Keratinocyte (primary cell): ENCODE measurements around the gene MCF2L2. TPM values are rescaled to one million over a fixed set of nuclear protein-coding genes. Genes with fewer than 3 reads are reported as not detected.

Experiments
- DNase-seq: peaks from one replicate; pipeline ENCODE4 v3.0.0-alpha.2; 2011; ENCODE audit warnings: low read depth, missing footprints, low spot score
- FAIRE-seq: peaks from 2 replicates; lab custom pipeline; 2011; peaks lifted over from hg19 to GRCh38; lab: Jason Lieb, UNC
- H2AFZ ChIP-seq: 2 replicates; pipeline ENCODE4 v1.6.0; 2012; ENCODE audit warnings: low read length, control low read depth, inconsistent platforms; ENCODE audit not compliant: control insufficient read depth
- H3K27ac ChIP-seq: 2 replicates; pipeline ENCODE4 v1.5.1; 2011; ENCODE audit warnings: low read length; ENCODE audit not compliant: control insufficient read depth, insufficient read depth
- H3K27me3 ChIP-seq: 3 replicates; pipeline ENCODE4 v1.6.0; 2011; ENCODE audit warnings: low read length; ENCODE audit not compliant: control insufficient read depth, insufficient read depth; ENCODE audit errors: extremely low read depth
- H3K36me3 ChIP-seq, 2 experiments: 2 replicates in 1 of 2; 3 replicates in 1 of 2; pipeline ENCODE4 v1.5.1; 2011; ENCODE audit warnings: low read length in 2 of 2, mild to moderate bottlenecking in 1 of 2; ENCODE audit not compliant: control insufficient read depth in 2 of 2, insufficient read depth in 2 of 2; ENCODE audit errors: extremely low read depth in 1 of 2
- H3K4me1 ChIP-seq: 3 replicates; pipeline ENCODE4 v1.5.1; 2011; ENCODE audit warnings: low read length; ENCODE audit not compliant: control insufficient read depth, insufficient read depth; ENCODE audit errors: extremely low read depth
- H3K4me2 ChIP-seq: 3 replicates; pipeline ENCODE4 v1.6.0; 2011; ENCODE audit warnings: low read depth, low read length; ENCODE audit not compliant: control insufficient read depth, insufficient read depth; ENCODE audit errors: extremely low read depth
- H3K4me3 ChIP-seq, 3 experiments: fragments of 200-600 bp in 1 of 3; sonication (generic) in 1 of 3; 2 replicates in 2 of 3; 3 replicates in 1 of 3; pipeline ENCODE4 v1.5.1; 2011 to 2016; ENCODE audit warnings: low read length in 3 of 3, mild to moderate bottlenecking in 3 of 3, control low read depth in 2 of 3, inconsistent platforms in 1 of 3, low read depth in 1 of 3, mixed read lengths in 1 of 3, mixed run types in 1 of 3, moderate library complexity in 1 of 3; ENCODE audit not compliant: control insufficient read depth in 2 of 3, insufficient read depth in 2 of 3; ENCODE audit errors: extremely low read depth in 1 of 3
- H3K79me2 ChIP-seq: 2 replicates; pipeline ENCODE4 v1.6.0; 2012; ENCODE audit warnings: low read length; ENCODE audit not compliant: control insufficient read depth, insufficient read depth
- H3K9ac ChIP-seq: 3 replicates; pipeline ENCODE4 v1.6.0; 2011; ENCODE audit warnings: low read length; ENCODE audit not compliant: control insufficient read depth, insufficient read depth; ENCODE audit errors: extremely low read depth
- H3K9me1 ChIP-seq: 3 replicates; pipeline ENCODE4 v1.6.0; 2011; ENCODE audit warnings: low read length; ENCODE audit not compliant: control insufficient read depth, insufficient read depth; ENCODE audit errors: extremely low read depth
- H3K9me3 ChIP-seq: 2 replicates; pipeline ENCODE4 v1.5.1; 2012; ENCODE audit warnings: low read depth, low read length; ENCODE audit not compliant: control insufficient read depth
- H4K20me1 ChIP-seq: 3 replicates; pipeline ENCODE4 v1.6.0; 2011; ENCODE audit warnings: low read length; ENCODE audit not compliant: control insufficient read depth, insufficient read depth; ENCODE audit errors: extremely low read depth
- EZH2 ChIP-seq: IDR thresholded peaks from one replicate; pipeline ENCODE4 v1.6.1; 2012; ENCODE audit warnings: inconsistent platforms, mild to moderate bottlenecking, low read length, moderate library complexity
- dilution Hi-C: fragments of 300-500 bp; cut with MboI; formaldehyde crosslinking; loops from one replicate; pipeline ENCODE4 v1.7.0; 2020; ENCODE audit warnings: low sequenced_read_pairs; ENCODE audit not compliant: extremely low pct_ligation_motif_present
- polyA plus RNA-seq, 5 experiments: library from polyadenylated mRNA; depleted of rRNA in 3 of 5; stranded (reverse) in 3 of 5; stranded (forward) in 1 of 5; unstranded in 1 of 5; fragments of >200 nt; gene quantifications; 1 replicate in 1 of 5; 2 replicates in 3 of 5; 3 replicates in 1 of 5; pipeline versions ENCODE4 v1.2.1 to v1.2.3, GENCODE V29; 2011 to 2012; ENCODE audit warnings: missing spikeins in 2 of 5, low read depth in 1 of 5, low replicate concordance in 1 of 5
- TF ChIP-seq, protein P1 (sequence below), 3 experiments: IDR thresholded peaks in 1 of 3; conservative IDR thresholded peaks in 1 of 3; optimal IDR thresholded peaks in 1 of 3; 2 replicates in 2 of 3; 3 replicates in 1 of 3; pipeline versions ENCODE3 to v1.5.1; 2011; ENCODE audit warnings: low read length in 3 of 3, mild to moderate bottlenecking in 3 of 3, moderate library complexity in 2 of 3, control low read depth in 1 of 3, inconsistent platforms in 1 of 3; ENCODE audit not compliant: insufficient read depth in 2 of 3; ENCODE audit errors: extremely low read depth in 1 of 3

Gene MCF2L2
- polyA plus RNA-seq, 1 donor (not counting 4 experiments of a cell fraction or from before 2014, with no cell fraction given), result 0.26 TPM

GRCh38 chr3:183385698-183386613 lies 42.5 kb downstream of the MCF2L2 start:
- Histone ChIP-seq H3K79me2 (no peaks in the 10 kb centered on the region), H3K4me1 (peaks cover 3% of the 10 kb centered on the region), H3K9me1 (no peaks in the 10 kb centered on the region), H3K27ac (no peak overlapping the region), H4K20me1 (no peaks in the 10 kb centered on the region), H3K9me3 (no peaks in the 10 kb centered on the region), H3K36me3 (no peaks in the 10 kb centered on the region), H3K4me2 (no peak overlapping the region), H3K9ac (no peak overlapping the region), H3K4me3 (no peak overlapping the region), H2AFZ (peak overlapping the region; percentile 31), H3K27me3 (no peaks in the 10 kb centered on the region)
- peak; percentile 76 for FAIRE-seq
- DNase-seq, result no peak
- TF ChIP-seq, protein P1, sequence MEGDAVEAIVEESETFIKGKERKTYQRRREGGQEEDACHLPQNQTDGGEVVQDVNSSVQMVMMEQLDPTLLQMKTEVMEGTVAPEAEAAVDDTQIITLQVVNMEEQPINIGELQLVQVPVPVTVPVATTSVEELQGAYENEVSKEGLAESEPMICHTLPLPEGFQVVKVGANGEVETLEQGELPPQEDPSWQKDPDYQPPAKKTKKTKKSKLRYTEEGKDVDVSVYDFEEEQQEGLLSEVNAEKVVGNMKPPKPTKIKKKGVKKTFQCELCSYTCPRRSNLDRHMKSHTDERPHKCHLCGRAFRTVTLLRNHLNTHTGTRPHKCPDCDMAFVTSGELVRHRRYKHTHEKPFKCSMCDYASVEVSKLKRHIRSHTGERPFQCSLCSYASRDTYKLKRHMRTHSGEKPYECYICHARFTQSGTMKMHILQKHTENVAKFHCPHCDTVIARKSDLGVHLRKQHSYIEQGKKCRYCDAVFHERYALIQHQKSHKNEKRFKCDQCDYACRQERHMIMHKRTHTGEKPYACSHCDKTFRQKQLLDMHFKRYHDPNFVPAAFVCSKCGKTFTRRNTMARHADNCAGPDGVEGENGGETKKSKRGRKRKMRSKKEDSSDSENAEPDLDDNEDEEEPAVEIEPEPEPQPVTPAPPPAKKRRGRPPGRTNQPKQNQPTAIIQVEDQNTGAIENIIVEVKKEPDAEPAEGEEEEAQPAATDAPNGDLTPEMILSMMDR (optimal IDR thresholded peaks at IDR 0.05 in 1 of 3, IDR thresholded peaks at IDR 0.05 in 1 of 3, conservative IDR thresholded peaks at IDR 0.05 in 1 of 3; ENCODE audit: extremely low read depth in 1 of 3, insufficient read depth in 2 of 3, low read length in 3 of 3), result peak; percentile 57 to 72 (median 66)
- TF ChIP-seq EZH2, result no peak
- dilution Hi-C loops, result no loop called here

DNA sequence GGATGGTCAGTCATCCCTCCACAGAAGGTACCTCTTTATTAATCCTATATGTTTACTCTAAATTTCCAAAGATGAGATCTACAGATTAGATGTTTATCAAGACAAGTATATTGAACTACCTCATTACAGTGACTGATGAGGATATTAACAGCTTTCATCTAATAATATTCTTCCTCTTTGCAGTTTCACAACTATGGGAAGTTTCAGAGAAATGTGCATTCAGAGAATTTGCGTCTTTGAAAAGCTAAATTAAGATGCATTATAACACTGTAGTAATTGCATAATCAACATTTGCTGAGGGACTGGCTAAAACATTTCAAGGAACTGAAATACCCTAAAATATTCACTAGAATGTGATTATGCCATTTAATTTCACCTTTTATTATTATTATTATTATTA lies 46.7 kb downstream of the MCF2L2 start:
- Histone ChIP-seq H2AFZ (no peak overlapping the region), H3K4me1 (peaks cover 19% of the 10 kb centered on the region), H3K9ac (no peak overlapping the region), H3K36me3 (no peaks in the 10 kb centered on the region), H3K9me1 (no peaks in the 10 kb centered on the region), H3K27ac (no peak overlapping the region), H3K4me3 (no peak overlapping the region), H3K27me3 (no peaks in the 10 kb centered on the region), H4K20me1 (no peaks in the 10 kb centered on the region), H3K4me2 (no peak overlapping the region), H3K9me3 (no peaks in the 10 kb centered on the region), H3K79me2 (no peaks in the 10 kb centered on the region)
- no peak for FAIRE-seq
- dilution Hi-C loops, result no loop called here
- DNase-seq, result no peak
- TF ChIP-seq, protein P1 (optimal IDR thresholded peaks at IDR 0.05 in 1 of 3, IDR thresholded peaks at IDR 0.05 in 1 of 3, conservative IDR thresholded peaks at IDR 0.05 in 1 of 3; ENCODE audit: extremely low read depth in 1 of 3, insufficient read depth in 2 of 3, low read length in 3 of 3), result no peak
- no peak for TF ChIP-seq EZH2
